A549 (cell line): ENCODE data around the gene CPAMD8. TPM values are rescaled to one million over a fixed set of nuclear protein-coding genes. Genes with fewer than 3 reads are reported as not detected.
"Not testable (repeated sequence)": the region's sequence is repeated elsewhere in the genome, so short reads cannot be mapped to it uniquely, and the experiment has no call there.

Source experiments
- ATAC-seq, 2 experiments: fragments of 200-7000 bp in 1 of 2; fragments of >200 bp in 1 of 2; cut with Nextera tagmentation in 1 of 2; cut with Tn5 transposase in 1 of 2; 3 replicates each; pipeline versions ENCODE4 v1.8.0 to v1.9.1; 2018 to 2020; ENCODE audit warnings: mild to moderate bottlenecking in 1 of 2, moderate library complexity in 1 of 2
- CTCF ChIA-PET: fragments of 300-600 bp; sonication (Branson Sonifier 250); formaldehyde crosslinking; extraction: SDS; loops from one replicate; lab custom pipeline; 2021; ENCODE audit warnings: antibody characterized with exemption, inconsistent platforms; lab: Yijun Ruan, JAX
- POLR2A ChIA-PET: fragments of 350-600 bp; formaldehyde crosslinking; extraction: SDS; loops from one replicate; lab custom pipeline; 2021; ENCODE audit warnings: antibody characterized with exemption, inconsistent platforms; lab: Yijun Ruan, JAX
- DNase-seq, 2 experiments: peaks; one replicate each; pipeline versions ENCODE4 v3.0.0 to v3.0.0-alpha.2; 2011 to 2016; ENCODE audit warnings: low read depth in 1 of 2, low spot score in 1 of 2
- FAIRE-seq: peaks from 2 replicates; lab custom pipeline; 2011; peaks lifted over from hg19 to GRCh38; lab: Jason Lieb, UNC
- H3K27ac ChIP-seq, 2 experiments: fragments of >200 bp; sonication (Bioruptor Twin); formaldehyde crosslinking; 3 replicates each; pipeline ENCODE4 v1.5.1; 2016 to 2017
- H3K4me1 ChIP-seq: fragments of >200 bp; sonication (Bioruptor Twin); formaldehyde crosslinking; 3 replicates; pipeline ENCODE4 v1.6.1; 2016
- H3K4me2 ChIP-seq: fragments of >200 bp; sonication (Bioruptor Twin); formaldehyde crosslinking; 3 replicates; pipeline ENCODE4 v1.6.1; 2016
- H3K4me3 ChIP-seq: fragments of >200 bp; sonication (Bioruptor Twin); formaldehyde crosslinking; 3 replicates; pipeline ENCODE4 v1.5.1; 2016
- H3K9me3 ChIP-seq: fragments of >200 bp; sonication (Bioruptor Twin); formaldehyde crosslinking; 3 replicates; pipeline ENCODE4 v1.6.1; 2016
- CBX8 ChIP-seq: fragments of 200-600 bp; sonication (generic); IDR thresholded peaks from 2 replicates; pipeline ENCODE4 v1.6.1; 2016
- EP300 ChIP-seq, 2 experiments: fragments of >200 bp; sonication (Bioruptor Twin); formaldehyde crosslinking; IDR thresholded peaks; 2 replicates in 1 of 2; 3 replicates in 1 of 2; pipeline ENCODE4 v1.6.1; 2016 to 2017
- ESRRA ChIP-seq: fragments of 150-350 bp; IDR thresholded peaks from 2 replicates; pipeline ENCODE4 v1.6.1; 2014; ENCODE audit warnings: mild to moderate bottlenecking, low read length, borderline replicate concordance
- FOSL2 ChIP-seq, 2 experiments: fragments of 450-650 bp in 1 of 2; fragments of >200 bp in 1 of 2; sonication (Bioruptor Twin) in 1 of 2; formaldehyde crosslinking; IDR thresholded peaks; 2 replicates each; pipeline versions ENCODE4 v1.5.0 to v1.6.1; 2016 to 2020; ENCODE audit warnings: mild to moderate bottlenecking in 1 of 2, moderate library complexity in 1 of 2
- HOXB5 ChIP-seq: fragments of 250-450 bp; sonication (Bioruptor Pico); IDR thresholded peaks from 2 replicates; pipeline ENCODE4 v1.5.0; 2020; ENCODE audit warnings: mild to moderate bottlenecking, moderate library complexity
- JUNB ChIP-seq: fragments of >200 bp; sonication (Bioruptor Twin); formaldehyde crosslinking; IDR thresholded peaks from 2 replicates; pipeline ENCODE4 v1.6.1; 2016
- MYC ChIP-seq: IDR thresholded peaks from 2 replicates; pipeline ENCODE4 v1.6.1; 2012; ENCODE audit warnings: mild to moderate bottlenecking, inconsistent platforms, low read length, improper control_type of control experiment, borderline replicate concordance
- NR3C1 ChIP-seq: fragments of >200 bp; sonication (Bioruptor Twin); formaldehyde crosslinking; IDR thresholded peaks from 3 replicates; pipeline ENCODE4 v1.6.1; 2017
- PHF8 ChIP-seq: fragments of 200-600 bp; sonication (generic); IDR thresholded peaks from 2 replicates; pipeline ENCODE4 v1.6.1; 2016; ENCODE audit warnings: low read depth, mild to moderate bottlenecking, antibody characterized with exemption, moderate library complexity, borderline replicate concordance
- POLR2AphosphoS2 ChIP-seq: conservative IDR thresholded peaks from 2 replicates; pipeline ENCODE4 v1.6.1; 2012; ENCODE audit warnings: low read length, improper control_type of control experiment, inconsistent platforms
- RAD21 ChIP-seq, 2 experiments: fragments of >200 bp in 1 of 2; sonication (Bioruptor Twin) in 1 of 2; formaldehyde crosslinking in 1 of 2; IDR thresholded peaks in 1 of 2; conservative IDR thresholded peaks in 1 of 2; 2 replicates in 1 of 2; 3 replicates in 1 of 2; pipeline ENCODE4 v1.6.1; 2012 to 2018; ENCODE audit warnings: inconsistent platforms in 1 of 2
- RFX5 ChIP-seq: fragments of 450-650 bp; IDR thresholded peaks from 2 replicates; pipeline ENCODE4 v1.7.1; 2014; ENCODE audit warnings: antibody characterized with exemption, mild to moderate bottlenecking, moderate library complexity
- RNF2 ChIP-seq: fragments of 200-600 bp; sonication (generic); IDR thresholded peaks from 2 replicates; pipeline ENCODE4 v1.6.1; 2016; ENCODE audit warnings: low read depth, mild to moderate bottlenecking, antibody characterized with exemption, moderate library complexity, borderline replicate concordance
- ZSCAN20 ChIP-seq: fragments of 250-450 bp; sonication (Bioruptor Pico); IDR thresholded peaks from 2 replicates; pipeline ENCODE4 v1.8.0; 2022; ENCODE audit warnings: mild to moderate bottlenecking, moderate library complexity
- WGBS: methylation state at CpG from one replicate; pipeline ENCODE4 v1.1.6; 2017; ENCODE audit errors: missing lambda C conversion rate; 5-methylcytosine and 5-hydroxymethylcytosine counted together
- polyA plus RNA-seq, 4 experiments: library from polyadenylated mRNA; depleted of rRNA in 3 of 4; stranded (reverse); fragments of >200 nt; fragmentation: RNase III in 1 of 4; extraction: RNeasy Plus Mini Kit Qiagen cat#74134 plus additional on column Dnase treatment in 1 of 4; gene quantifications; 2 replicates in 3 of 4; 3 replicates in 1 of 4; pipeline ENCODE4 v1.2.3, GENCODE V29; 2011 to 2017
- TF ChIP-seq, protein P1 (sequence below): fragments of 250-450 bp; sonication (Bioruptor Pico); IDR thresholded peaks from 2 replicates; pipeline ENCODE4 v1.5.0; 2020; ENCODE audit warnings: low read depth, mild to moderate bottlenecking, moderate library complexity
- TF ChIP-seq, protein P2 (sequence below): fragments of >200 bp; sonication (Bioruptor Twin); formaldehyde crosslinking; IDR thresholded peaks from 2 replicates; pipeline ENCODE4 v1.6.1; 2016
- TF ChIP-seq, protein P3 (sequence below): IDR thresholded peaks from 2 replicates; pipeline ENCODE4 v1.6.1; 2012
- TF ChIP-seq, protein P4 (sequence below): fragments of 450-650 bp; IDR thresholded peaks from 2 replicates; pipeline ENCODE4 v1.6.1; 2014; ENCODE audit warnings: antibody characterized with exemption
- TF ChIP-seq, protein P5 (sequence below): IDR thresholded peaks from 2 replicates; pipeline ENCODE4 v1.6.1; 2012; ENCODE audit warnings: low read depth, borderline replicate concordance

Gene CPAMD8
- polyA plus RNA-seq, 2 of the 4 experiments (the other 2 are of a cell fraction) = 0.03 TPM; not detected in 1

DNA sequence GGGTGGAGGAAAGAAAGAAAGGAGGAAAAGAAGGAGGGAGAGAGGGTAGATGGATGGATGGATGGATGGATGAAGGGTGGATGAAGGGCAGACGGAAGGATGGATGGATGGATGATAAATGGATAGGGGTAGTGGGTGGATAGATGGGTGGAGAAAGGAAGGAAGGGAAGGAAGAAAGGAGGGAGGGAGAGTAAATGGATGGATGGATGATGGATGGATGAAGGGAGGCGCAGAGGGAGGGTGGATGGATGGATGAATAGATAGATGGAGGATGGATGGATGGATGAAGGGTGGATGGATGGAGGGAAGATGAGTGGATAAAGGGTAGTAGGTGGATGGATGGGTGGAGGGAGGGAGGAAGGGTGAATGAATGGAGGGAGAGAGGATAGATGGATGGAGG is 41.2 kb downstream of the CPAMD8 start (continued):
- TF ChIP-seq, protein P1, sequence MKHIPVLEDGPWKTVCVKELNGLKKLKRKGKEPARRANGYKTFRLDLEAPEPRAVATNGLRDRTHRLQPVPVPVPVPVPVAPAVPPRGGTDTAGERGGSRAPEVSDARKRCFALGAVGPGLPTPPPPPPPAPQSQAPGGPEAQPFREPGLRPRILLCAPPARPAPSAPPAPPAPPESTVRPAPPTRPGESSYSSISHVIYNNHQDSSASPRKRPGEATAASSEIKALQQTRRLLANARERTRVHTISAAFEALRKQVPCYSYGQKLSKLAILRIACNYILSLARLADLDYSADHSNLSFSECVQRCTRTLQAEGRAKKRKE (CRISPR knock-in tag) = no peak
- TF ChIP-seq, protein P2, sequence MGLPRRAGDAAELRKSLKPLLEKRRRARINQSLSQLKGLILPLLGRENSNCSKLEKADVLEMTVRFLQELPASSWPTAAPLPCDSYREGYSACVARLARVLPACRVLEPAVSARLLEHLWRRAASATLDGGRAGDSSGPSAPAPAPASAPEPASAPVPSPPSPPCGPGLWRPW = no peak
- TF ChIP-seq MYC = no peak

DNA sequence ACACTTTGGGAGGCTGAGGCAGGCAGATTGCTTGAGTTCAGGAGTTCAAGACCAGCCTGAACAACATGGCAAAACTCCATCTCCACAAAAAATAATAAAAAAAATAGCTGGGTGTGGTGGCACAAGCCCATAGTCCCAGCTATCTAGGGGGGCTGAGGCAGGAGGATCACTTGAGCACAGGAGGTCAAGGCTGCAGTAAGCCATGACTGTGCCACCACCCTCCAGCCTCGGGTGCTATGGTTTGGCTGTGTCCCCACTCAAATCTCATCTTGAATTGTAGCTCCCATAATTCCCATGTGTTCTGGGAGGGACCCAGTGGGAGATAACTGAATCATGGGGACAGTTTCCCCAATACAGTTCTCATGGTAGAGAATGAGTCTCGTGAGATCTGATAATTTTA is 44.0 kb downstream of the CPAMD8 start:
- H3K4me2 ChIP-seq, H3K9me3 ChIP-seq, H3K27ac ChIP-seq, H3K4me1 ChIP-seq, FAIRE-seq, CTCF ChIA-PET, ATAC-seq, POLR2A ChIA-PET, H3K4me3 ChIP-seq, DNase-seq: not testable (repeated sequence)
- WGBS = 11% methylated on average over 2 of the region's 2 CpGs

DNA sequence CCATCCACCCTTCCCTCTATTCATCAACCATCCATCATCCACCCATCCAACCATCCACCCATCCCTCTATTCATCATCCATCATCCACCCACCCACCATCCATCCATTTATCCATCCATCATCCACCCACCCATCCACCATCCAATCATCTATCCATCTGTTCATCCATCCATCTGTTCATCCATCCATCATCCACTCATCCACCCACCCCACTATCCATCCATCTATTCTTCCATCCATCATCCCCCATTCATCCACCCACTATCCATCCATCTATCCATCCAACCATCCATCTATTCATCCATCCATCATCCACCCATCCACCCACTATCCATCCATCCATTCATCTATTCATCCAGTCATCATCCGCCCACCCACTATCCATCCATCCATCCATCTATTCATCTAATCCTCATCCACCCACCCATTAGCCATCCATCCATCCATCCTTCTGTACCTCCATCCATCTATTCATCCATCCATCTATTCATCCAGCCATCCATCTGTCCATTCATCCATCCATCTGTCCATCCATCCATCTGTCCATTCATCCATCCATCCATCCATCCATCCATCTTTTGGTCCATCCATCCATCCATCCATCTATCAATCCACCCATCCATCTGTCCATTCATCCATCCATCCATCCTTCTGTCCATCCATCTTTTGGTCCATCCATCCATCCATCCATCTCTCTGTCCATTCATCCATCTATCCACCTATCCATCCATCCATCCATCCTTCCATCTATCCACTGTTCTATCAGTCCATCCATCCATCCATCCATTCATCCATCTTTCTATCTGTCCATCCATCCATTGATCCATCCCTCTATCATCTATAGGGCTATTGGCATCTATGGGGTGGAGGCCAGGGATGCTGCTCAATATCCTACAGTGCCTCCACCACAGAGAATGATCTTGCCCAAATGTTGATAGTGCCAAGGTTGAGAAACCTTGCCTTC is 47.5 kb downstream of the CPAMD8 start:
- H3K4me1 ChIP-seq = no peaks in the 10 kb centered on the region
- POLR2A ChIA-PET = no interaction called here
- FAIRE-seq = no peak
- DNase-seq = no peak
- H3K4me2 ChIP-seq = no peak overlapping the region
- TF ChIP-seq PHF8 (no peak), ESRRA (no peak), MYC (no peak), POLR2AphosphoS2 (no peak), RFX5 (no peak), NR3C1 (no peak), ZSCAN20 (no peak), RAD21 (conservative IDR thresholded peaks at IDR 0.05 in 1 of 2, IDR thresholded peaks at IDR 0.05 in 1 of 2) (no peak), CBX8 (no peak), FOSL2 (IDR thresholded peaks at IDR 0.05) (no peak), FOSL2 (CRISPR knock-in tag; IDR thresholded peaks at IDR 0.05) (no peak), HOXB5 (CRISPR knock-in tag) (no peak), EP300 (IDR thresholded peaks at IDR 0.05) (no peak), RNF2 (no peak), JUNB (no peak)
- TF ChIP-seq, protein P3, sequence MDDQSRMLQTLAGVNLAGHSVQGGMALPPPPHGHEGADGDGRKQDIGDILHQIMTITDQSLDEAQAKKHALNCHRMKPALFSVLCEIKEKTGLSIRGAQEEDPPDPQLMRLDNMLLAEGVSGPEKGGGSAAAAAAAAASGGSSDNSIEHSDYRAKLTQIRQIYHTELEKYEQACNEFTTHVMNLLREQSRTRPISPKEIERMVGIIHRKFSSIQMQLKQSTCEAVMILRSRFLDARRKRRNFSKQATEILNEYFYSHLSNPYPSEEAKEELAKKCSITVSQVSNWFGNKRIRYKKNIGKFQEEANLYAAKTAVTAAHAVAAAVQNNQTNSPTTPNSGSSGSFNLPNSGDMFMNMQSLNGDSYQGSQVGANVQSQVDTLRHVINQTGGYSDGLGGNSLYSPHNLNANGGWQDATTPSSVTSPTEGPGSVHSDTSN = no peak
- TF ChIP-seq, protein P4, sequence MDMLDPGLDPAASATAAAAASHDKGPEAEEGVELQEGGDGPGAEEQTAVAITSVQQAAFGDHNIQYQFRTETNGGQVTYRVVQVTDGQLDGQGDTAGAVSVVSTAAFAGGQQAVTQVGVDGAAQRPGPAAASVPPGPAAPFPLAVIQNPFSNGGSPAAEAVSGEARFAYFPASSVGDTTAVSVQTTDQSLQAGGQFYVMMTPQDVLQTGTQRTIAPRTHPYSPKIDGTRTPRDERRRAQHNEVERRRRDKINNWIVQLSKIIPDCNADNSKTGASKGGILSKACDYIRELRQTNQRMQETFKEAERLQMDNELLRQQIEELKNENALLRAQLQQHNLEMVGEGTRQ = no peak
- TF ChIP-seq, protein P5, sequence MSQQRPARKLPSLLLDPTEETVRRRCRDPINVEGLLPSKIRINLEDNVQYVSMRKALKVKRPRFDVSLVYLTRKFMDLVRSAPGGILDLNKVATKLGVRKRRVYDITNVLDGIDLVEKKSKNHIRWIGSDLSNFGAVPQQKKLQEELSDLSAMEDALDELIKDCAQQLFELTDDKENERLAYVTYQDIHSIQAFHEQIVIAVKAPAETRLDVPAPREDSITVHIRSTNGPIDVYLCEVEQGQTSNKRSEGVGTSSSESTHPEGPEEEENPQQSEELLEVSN = no peak
- TF ChIP-seq, all 56 proteins: peak for 0
- no peak for ATAC-seq
- CTCF ChIA-PET = no interaction called here
- 67% methylated on average over 1 of the region's 1 CpG for WGBS
- no peak overlapping the region for H3K4me3 ChIP-seq
- H3K27ac ChIP-seq = no peak overlapping the region
- no peaks in the 10 kb centered on the region for H3K9me3 ChIP-seq
